Mesodermal cell (in vitro differentiated cells): Measurements from ENCODE around the gene ARID5B.

Experiments
- H3K27ac ChIP-seq: 2 replicates; pipeline ENCODE4 v1.7.0; 2013; ENCODE audit warnings: mild to moderate bottlenecking, low read depth, low read length, moderate library complexity; ENCODE audit not compliant: severe bottlenecking
- H3K36me3 ChIP-seq: 2 replicates; pipeline ENCODE4 v1.7.1; 2013; ENCODE audit warnings: mild to moderate bottlenecking, low read length, moderate library complexity; ENCODE audit not compliant: control insufficient read depth, insufficient read depth
- H3K4me1 ChIP-seq: one replicate; pipeline ENCODE4 v1.7.1; 2013; ENCODE audit warnings: mild to moderate bottlenecking, low read length; ENCODE audit not compliant: insufficient read depth, control insufficient read depth, poor library complexity, severe bottlenecking
- H3K4me3 ChIP-seq: 2 replicates; pipeline ENCODE4 v1.7.0; 2013; ENCODE audit warnings: low read length, control low read depth, mild to moderate bottlenecking; ENCODE audit not compliant: insufficient read depth, poor library complexity, severe bottlenecking; ENCODE audit errors: extremely low read depth
- H3K9me3 ChIP-seq: 2 replicates; pipeline ENCODE4 v1.7.1; 2013; ENCODE audit warnings: mild to moderate bottlenecking, low read length, moderate library complexity; ENCODE audit not compliant: control insufficient read depth
- WGBS, 2 experiments: methylation state at CpG; one replicate each; pipeline ENCODE4 v1.1.5; 2013; ENCODE audit warnings: missing lambda C conversion rate in 2 of 2; ENCODE audit not compliant: insufficient coverage in 2 of 2; 5-methylcytosine and 5-hydroxymethylcytosine counted together

ARID5B gene

GRCh38 chr10:62054830-62055229, 153.3 kb downstream of the ARID5B start:
- Histone ChIP-seq H3K36me3 (peaks cover 78% of the 10 kb centered on the region), H3K4me1 (peaks cover 11% of the 10 kb centered on the region), H3K9me3 (no peaks in the 10 kb centered on the region), H3K4me3 (no peak overlapping the region), H3K27ac (no peak overlapping the region)
- no CpG with 5 or more reads among the region's 1 CpG for WGBS, 2 experiments

- no peak overlapping the region for H3K27ac ChIP-seq
- no peak overlapping the region for H3K4me3 ChIP-seq
- no peaks in the 10 kb centered on the region for H3K9me3 ChIP-seq
- H3K4me1 ChIP-seq, result peaks cover 11% of the 10 kb centered on the region
- H3K36me3 ChIP-seq, result peaks cover 84% of the 10 kb centered on the region
- 80 to 100% methylated on average over 1 of the region's 2 CpGs for WGBS, 2 experiments
Observed at GRCh38 chr10:62056219-62056618, 154.7 kb downstream of the ARID5B start.

GRCh38 chr10:62056698-62057097, 155.2 kb downstream of the ARID5B start:
- Histone ChIP-seq H3K36me3 (peaks cover 87% of the 10 kb centered on the region), H3K27ac (no peak overlapping the region), H3K4me3 (no peak overlapping the region), H3K4me1 (peaks cover 8% of the 10 kb centered on the region), H3K9me3 (no peaks in the 10 kb centered on the region)
- 90 to 94% methylated on average over 3 of the region's 3 CpGs for WGBS, 2 experiments

GRCh38 chr10:62057359-62057758, 155.9 kb downstream of the ARID5B start:
- peaks cover 6% of the 10 kb centered on the region for H3K4me1 ChIP-seq
- no peak overlapping the region for H3K4me3 ChIP-seq
- 100% methylated on average over 1 of the region's 3 CpGs for WGBS, 2 experiments
- H3K36me3 ChIP-seq, result peaks cover 87% of the 10 kb centered on the region
- H3K27ac ChIP-seq, result no peak overlapping the region
- no peaks in the 10 kb centered on the region for H3K9me3 ChIP-seq

GRCh38 chr10:62057850-62058249, 156.4 kb downstream of the ARID5B start:
- WGBS, 2 experiments, result 80% methylated on average over 1 of the region's 5 CpGs; no CpG with 5 or more reads in 1 of the 2 experiments
- Histone ChIP-seq H3K4me1 (peaks cover 8% of the 10 kb centered on the region), H3K27ac (no peak overlapping the region), H3K4me3 (no peak overlapping the region), H3K9me3 (no peaks in the 10 kb centered on the region), H3K36me3 (peaks cover 87% of the 10 kb centered on the region)

GRCh38 chr10:62058476-62058875, 157.0 kb downstream of the ARID5B start:
- no peak overlapping the region for H3K27ac ChIP-seq
- peaks cover 86% of the 10 kb centered on the region for H3K36me3 ChIP-seq
- H3K4me1 ChIP-seq, result peaks cover 10% of the 10 kb centered on the region
- no peak overlapping the region for H3K4me3 ChIP-seq
- WGBS, 2 experiments, result no CpG with 5 or more reads among the region's 2 CpGs
- no peaks in the 10 kb centered on the region for H3K9me3 ChIP-seq

- H3K4me3 ChIP-seq, result no peak overlapping the region
- no CpG with 5 or more reads among the region's 1 CpG for WGBS, 2 experiments
- H3K4me1 ChIP-seq, result peaks cover 10% of the 10 kb centered on the region
- no peaks in the 10 kb centered on the region for H3K9me3 ChIP-seq
- no peak overlapping the region for H3K27ac ChIP-seq
- H3K36me3 ChIP-seq, result peaks cover 86% of the 10 kb centered on the region
Observed at GRCh38 chr10:62058896-62059216, 157.4 kb downstream of the ARID5B start.

GRCh38 chr10:62059217-62059920, 157.9 kb downstream of the ARID5B start:
- Histone ChIP-seq H3K4me3 (no peak overlapping the region), H3K9me3 (no peaks in the 10 kb centered on the region), H3K4me1 (peaks cover 10% of the 10 kb centered on the region), H3K36me3 (peaks cover 86% of the 10 kb centered on the region), H3K27ac (no peak overlapping the region)
- WGBS, 2 experiments, result 89 to 92% methylated on average over 2 to 3 of the region's 4 CpGs

- peaks cover 80% of the 10 kb centered on the region for H3K36me3 ChIP-seq
- 88 to 100% methylated on average over 1 of the region's 1 CpG for WGBS, 2 experiments
- H3K4me3 ChIP-seq, result no peak overlapping the region
- H3K9me3 ChIP-seq, result no peaks in the 10 kb centered on the region
- H3K27ac ChIP-seq, result no peak overlapping the region
- peaks cover 10% of the 10 kb centered on the region for H3K4me1 ChIP-seq
Observed at GRCh38 chr10:62062028-62062427, 160.5 kb downstream of the ARID5B start.

GRCh38 chr10:62062752-62063512, 161.4 kb downstream of the ARID5B start:
- 90 to 100% methylated on average over 1 to 2 of the region's 4 CpGs for WGBS, 2 experiments
- Histone ChIP-seq H3K27ac (no peak overlapping the region), H3K4me1 (peaks cover 10% of the 10 kb centered on the region), H3K9me3 (no peaks in the 10 kb centered on the region), H3K4me3 (no peak overlapping the region), H3K36me3 (peaks cover 81% of the 10 kb centered on the region)
